Measurements from ENCODE around the gene ASTN2.

ASTN2 gene

GRCh38 chr9:116453785-116454184 is 961.1 kb downstream of the ASTN2 start:
- DNase-seq (ENCODE audit: low read depth): no peak

DNA sequence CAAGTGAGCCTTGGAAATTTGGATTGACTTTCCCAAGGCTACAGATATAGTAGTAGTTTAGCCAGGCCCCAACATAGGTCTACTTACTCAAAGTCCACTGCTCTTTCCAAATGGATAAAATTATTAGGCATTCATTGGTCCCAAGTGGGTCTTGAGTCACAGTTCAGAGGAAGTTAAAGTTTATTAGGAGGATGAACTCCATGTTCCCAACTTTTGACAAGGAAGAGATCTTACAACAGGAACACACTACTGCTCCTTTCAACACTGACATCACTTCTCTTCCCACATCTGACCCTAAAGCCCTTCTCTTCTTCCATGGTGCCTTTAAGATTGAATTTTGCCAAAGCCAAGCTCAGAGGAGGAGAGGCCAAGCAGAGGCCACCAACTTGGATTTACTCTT is 962.2 kb downstream of the ASTN2 start:
- no peak for DNase-seq (ENCODE audit: low read depth)

GRCh38 chr9:116452227-116452626 is 962.6 kb downstream of the ASTN2 start:
- no peak for DNase-seq (ENCODE audit: low read depth)

DNA sequence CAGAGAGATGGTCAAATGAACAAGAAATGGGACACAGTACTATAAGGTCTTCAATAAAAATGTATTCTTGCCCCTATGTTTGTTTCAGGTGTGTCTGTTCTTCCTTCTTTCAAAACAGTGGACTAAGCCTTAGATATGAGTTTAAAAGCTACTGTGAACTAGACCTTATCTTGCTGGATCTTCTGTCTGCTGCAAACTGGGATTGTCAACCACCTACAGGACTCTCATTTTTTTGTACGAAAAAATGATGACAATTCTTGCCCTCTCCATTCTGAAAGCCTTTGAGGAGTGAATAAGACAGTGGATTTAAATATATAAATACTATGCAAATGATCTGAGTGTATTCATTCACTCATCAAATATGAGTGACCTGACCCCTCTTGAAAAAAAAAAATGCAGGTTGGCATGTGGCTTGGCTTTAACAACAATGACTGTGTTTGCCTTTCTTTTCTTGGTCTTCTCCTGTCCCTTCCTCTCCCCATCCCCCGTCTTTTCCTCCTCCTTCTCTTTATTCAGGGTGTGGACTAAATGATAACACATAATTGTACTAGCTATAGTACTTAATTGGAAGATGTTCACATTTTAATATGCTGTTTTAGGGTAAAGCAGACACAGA is 963.2 kb downstream of the ASTN2 start:
- DNase-seq (ENCODE audit: low read depth): no peak

DNA sequence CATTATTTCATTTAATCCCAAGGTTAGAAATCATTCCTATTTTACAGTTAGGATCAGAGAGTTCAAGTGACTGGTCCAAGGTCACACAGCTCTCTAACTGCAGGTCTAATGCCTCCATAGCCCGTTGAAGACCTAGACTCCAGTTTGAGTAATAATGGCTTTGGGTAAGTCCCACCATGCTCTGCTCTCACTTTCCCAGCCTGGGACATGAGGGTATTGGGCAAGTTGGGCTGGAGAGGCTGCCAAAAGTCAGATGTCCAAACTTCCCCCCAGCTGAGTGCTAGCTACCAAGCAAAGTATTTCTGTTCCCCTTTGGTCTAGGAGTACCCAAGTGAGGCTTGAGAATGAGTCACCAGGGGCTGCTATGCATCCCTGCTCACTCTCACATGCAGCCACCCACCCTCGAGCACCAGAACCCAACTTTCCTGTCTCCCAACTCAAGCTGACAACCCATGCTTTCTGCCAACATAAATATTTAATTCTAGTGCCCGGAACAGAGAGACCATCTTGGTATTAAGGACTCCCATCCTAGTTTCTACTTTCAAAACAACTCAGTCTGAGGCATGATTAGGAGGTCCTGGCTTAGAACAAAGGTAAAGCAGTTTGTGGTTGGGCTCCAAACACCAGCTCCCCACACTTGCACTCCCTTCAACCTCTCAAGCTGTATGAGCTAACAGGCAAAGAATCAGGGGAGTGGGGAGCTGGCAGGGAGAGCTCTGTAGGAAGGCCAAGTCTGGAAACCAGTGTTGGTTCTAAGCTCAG is 964.3 kb downstream of the ASTN2 start:
- DNase-seq (ENCODE audit: low read depth): peak; percentile 41

DNA sequence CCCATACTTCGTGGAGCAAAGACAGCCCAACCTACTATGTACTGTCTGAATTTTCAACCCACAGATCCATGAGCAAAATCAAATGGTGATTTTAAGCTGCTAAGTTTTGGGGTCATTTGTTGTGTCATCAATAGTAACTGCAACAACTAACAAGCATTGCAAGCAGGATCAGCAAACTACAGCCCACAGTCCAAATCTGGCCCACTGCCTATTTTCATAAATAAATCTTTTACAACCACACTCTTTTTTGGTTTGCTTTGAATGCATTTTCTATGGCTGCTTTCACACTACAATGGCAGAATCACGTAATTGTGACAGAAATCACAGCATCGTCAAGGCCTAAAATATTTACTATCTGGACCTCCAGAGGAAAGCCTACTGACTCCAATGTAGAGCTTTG is 964.9 kb downstream of the ASTN2 start:
- DNase-seq (ENCODE audit: low read depth): no peak

GRCh38 chr9:116448431-116448830 is 966.4 kb downstream of the ASTN2 start:
- DNase-seq (ENCODE audit: low read depth): no peak

DNA sequence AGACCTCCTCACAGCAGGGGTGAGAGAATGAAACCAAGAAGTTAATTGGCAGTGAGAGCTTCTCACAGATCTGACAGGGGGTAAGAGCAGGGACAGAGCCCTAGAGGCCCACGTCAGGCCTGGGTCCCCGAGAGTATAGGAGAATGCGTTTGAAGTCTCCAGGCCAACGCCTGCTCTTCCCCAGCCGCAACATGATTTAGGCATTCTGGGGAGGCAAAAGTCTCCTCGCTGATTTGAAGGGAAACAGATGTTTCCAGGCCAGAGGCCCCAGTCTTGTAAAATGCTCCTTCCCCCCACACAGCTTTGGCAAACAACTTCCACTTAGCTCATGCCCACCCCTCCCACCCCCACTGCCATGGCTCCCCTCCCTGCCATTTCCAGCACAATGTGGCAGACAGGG is 966.9 kb downstream of the ASTN2 start:
- DNase-seq (ENCODE audit: low read depth): no peak

- DNase-seq (ENCODE audit: low read depth): no peak
Observed at GRCh38 chr9:116442528-116442927, 972.3 kb downstream of the ASTN2 start.

DNA sequence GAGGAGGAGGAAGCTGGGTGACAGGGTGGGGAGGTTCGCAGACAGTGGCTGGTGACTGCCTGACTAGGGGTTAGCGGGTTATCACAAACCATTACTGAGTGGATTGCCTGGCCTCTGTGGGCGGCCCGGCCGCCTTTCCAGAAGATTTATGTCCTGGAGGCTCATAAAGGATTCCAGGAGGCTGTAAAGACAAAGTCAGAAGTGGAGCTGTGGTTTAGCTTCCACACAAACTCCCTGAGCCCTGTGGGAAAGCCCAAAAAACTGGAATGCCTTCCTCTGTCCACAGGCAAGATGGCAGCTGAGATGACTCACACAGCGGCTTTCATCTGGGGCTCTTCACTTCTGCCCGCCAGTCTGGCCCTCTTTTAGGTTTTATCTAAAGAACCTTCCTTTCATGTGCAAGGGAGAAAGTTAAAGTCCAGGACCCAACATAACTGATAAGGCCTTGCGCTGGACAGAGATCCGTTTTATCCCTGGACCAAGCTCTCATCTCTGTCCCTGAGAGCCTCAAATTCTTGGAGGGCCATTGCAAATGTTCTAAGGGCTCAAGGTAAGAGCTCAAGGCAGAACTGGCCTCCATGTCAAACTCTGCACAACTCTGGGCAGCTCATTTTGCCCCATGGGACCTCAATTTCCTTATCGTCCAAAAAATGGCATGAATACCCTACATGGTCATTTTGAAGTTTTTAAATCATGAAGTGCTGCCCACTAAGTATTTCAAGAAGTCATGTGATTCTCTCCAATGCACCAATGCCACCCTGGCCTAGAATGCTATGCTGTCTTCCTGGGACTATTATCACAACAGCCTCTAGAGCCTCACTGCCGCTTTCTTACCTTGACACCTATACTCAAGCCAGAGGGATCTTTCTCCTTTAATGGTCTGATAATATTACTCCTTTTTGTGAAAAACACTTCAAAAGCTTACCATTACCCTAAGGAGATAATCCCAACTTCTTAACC is 977.2 kb downstream of the ASTN2 start:
- no peak for DNase-seq (ENCODE audit: low read depth)

DNA sequence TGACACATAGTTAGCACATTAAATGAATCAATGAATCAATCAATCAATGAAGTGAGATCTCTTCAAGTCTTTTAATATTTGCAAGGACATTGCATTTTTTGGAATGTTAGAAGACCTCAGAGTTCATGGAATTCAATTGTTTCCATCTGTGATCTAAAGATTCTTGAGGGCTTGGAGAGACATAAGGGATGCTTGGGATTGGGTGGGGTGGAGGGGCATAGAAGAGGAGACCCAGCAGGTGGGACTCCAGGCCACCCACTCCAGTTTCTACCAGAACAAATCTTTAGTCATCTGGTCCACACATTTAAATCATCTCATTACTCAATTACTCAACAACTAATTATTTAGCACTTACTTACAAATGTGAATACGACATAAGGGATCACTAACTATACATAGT is 978.7 kb downstream of the ASTN2 start:
- no peak for DNase-seq (ENCODE audit: low read depth)

- DNase-seq (ENCODE audit: low read depth): no peak
Observed at GRCh38 chr9:116435706-116436105, 979.2 kb downstream of the ASTN2 start.

- DNase-seq (ENCODE audit: low read depth): no peak
Observed at GRCh38 chr9:116434314-116434713, 980.5 kb downstream of the ASTN2 start.

DNA sequence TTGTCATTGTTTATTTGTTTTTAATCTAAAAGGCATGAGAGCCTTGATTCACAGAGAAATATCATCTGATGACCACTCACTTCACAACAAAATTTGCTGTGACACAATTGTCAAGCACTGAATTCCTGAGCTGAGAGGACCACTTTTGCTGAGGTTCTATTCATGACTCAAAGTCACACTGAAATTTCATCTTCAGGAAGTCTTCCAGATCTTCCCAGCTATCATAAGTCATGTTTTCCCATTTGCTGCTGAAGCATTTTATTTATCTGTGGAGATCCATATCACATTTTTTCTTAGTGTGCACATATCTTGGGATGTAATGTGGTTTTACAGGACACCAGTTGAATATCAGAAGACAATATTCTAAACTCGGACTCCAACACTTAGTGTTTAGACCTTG is 982.8 kb downstream of the ASTN2 start:
- DNase-seq (ENCODE audit: low read depth): no peak

DNA sequence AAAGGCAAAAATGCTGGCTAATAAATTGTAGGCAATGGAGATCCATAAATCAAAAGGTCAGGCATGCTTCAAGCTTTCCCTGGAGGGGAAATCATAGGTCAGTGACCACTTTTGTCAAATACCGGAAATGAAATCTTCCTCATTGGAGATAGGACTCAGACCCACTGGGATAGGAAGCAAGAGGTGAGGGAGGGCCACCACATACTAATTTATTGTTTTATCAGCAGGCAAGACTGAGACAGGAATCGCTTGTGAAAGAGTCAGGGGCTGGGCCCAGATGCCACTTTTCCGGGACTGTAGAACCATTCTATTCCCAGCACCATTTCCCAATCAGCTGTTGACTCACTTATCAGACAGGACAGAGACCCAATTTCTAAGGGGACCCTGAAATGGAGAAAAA is 984.0 kb downstream of the ASTN2 start:
- no peak for DNase-seq (ENCODE audit: low read depth)

- no peak for DNase-seq (ENCODE audit: low read depth)
Observed at GRCh38 chr9:116425244-116425643, 989.6 kb downstream of the ASTN2 start.

GRCh38 chr9:116423149-116423548 is 991.7 kb downstream of the ASTN2 start:
- DNase-seq (ENCODE audit: low read depth): no peak

DNA sequence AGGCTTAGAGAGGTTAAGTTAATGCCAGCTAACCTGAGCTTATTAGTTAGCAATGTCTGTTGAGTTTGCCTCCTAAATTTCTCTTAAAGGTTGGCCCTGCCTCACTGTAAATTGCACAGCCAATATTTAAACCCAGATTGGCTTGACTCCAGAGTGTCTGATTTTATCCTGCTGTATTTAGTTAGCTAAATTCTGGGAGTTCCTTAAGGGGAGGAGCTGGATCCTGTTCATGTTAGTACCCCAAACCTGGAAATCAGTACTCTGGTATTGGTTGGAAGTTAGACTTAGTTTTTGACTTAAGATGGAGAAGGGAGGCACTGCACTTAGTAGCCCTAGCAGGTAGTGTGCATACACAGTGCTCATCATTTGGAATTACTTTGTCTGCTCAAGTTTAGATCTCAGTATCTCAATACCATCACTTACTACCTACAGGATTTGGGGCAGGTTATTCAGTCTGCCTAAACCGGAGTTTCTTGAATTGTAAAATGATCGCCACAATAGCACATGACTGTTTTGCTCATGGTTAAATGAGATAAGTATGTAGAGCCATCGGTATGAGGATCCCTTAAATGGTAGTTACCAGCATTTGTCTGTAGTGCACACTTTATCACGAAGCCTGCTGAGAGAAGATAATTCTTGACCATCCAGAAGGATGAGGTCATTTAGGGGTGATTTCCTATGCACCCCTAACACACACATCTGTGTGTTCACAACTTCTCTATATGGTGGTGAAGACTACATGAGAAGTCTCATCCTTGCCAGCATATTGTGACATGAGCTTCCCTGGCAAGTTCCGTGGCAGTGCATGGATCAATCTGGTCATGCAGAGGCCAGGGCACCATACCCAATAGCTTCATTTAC is 992.5 kb downstream of the ASTN2 start:
- no peak for DNase-seq (ENCODE audit: low read depth)

GRCh38 chr9:116420993-116421538 is 993.8 kb downstream of the ASTN2 start:
- DNase-seq (ENCODE audit: low read depth): peak; percentile 5

GRCh38 chr9:116419181-116419580 is 995.7 kb downstream of the ASTN2 start:
- DNase-seq (ENCODE audit: low read depth): no peak

DNA sequence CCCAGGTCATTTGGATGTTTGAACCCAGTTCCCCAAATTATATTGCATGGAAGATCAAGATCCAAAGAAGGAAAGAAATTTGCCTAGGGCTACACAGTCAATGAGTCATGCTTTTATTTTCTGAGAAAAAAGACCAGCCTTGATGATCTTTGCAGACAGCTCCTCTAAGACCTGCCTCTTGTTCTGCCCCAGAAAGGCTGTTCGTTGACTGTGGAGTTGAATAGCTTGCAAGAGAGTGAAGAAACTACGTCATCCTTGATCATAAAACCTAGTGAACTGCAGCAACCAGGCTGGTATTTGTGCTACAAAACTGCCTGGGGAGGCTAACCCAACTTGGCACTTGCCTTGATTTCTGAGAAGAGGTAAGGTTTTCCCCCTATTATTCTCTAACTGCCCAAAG is 997.4 kb downstream of the ASTN2 start:
- peak; percentile 8 for DNase-seq (ENCODE audit: low read depth)

DNA sequence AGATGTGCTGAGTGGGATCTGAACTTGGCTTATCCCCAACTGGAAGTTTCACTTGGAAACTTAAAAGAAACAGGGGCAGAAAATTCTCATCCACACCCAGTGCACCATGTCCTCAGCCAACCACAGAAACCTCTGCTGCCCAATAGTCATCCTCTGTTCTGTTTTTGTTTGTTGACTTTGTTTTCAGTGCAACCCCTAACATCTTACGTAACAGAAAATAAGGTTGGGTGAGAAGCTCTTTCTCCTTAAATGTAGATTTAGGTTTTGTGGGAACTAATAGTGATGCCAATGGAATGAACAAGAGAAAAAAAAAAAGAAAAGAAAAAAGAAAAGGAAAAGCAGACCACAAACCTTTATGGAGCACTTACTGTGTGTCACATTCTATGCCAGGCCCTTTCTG is 998.4 kb downstream of the ASTN2 start:
- no peak for DNase-seq (ENCODE audit: low read depth)
